ENCODE results near the gene IGFBP3.

DNA sequence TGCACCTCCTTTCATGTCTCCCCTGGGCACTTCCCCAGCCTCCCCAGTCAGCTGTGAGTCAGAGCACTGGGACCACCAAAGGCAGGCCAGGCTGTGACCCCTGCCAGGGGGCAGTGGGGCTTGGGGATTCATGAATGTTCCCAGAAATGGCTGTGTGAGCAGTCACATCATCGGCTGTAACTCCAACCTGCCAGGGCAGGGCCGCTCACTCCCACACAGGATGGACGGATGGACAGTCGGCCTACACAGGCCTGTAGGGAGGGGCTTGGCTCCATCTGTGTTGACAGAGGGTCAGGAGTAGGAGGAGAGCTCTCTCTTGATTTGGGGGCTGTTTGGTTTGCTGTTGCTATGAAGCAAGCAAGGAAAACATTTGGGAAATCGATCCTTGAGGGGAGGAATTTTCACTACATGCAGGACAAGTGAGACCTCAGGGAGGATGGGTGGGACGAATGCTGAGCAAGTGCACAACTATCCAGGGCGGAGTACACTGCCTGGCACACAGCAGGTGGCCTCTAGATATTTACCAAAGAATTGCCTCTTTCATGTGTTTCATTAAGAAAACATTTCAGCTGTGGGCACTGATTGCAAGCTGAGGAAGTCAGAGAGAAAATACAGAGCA, 35.7 kb downstream of the IGFBP3 start:
- TF ChIP-seq, protein P1, sequence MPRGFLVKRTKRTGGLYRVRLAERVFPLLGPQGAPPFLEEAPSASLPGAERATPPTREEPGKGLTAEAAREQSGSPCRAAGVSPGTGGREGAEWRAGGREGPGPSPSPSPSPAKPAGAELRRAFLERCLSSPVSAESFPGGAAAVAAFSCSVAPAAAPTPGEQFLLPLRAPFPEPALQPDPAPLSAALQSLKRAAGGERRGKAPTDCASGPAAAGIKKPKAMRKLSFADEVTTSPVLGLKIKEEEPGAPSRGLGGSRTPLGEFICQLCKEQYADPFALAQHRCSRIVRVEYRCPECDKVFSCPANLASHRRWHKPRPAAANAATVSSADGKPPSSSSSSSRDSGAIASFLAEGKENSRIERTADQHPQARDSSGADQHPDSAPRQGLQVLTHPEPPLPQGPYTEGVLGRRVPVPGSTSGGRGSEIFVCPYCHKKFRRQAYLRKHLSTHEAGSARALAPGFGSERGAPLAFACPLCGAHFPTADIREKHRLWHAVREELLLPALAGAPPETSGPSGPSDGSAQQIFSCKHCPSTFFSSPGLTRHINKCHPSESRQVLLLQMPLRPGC (tag by site-specific recombination; IDR thresholded peaks at IDR 0.05), result no peak
- TF ChIP-seq, protein P2, sequence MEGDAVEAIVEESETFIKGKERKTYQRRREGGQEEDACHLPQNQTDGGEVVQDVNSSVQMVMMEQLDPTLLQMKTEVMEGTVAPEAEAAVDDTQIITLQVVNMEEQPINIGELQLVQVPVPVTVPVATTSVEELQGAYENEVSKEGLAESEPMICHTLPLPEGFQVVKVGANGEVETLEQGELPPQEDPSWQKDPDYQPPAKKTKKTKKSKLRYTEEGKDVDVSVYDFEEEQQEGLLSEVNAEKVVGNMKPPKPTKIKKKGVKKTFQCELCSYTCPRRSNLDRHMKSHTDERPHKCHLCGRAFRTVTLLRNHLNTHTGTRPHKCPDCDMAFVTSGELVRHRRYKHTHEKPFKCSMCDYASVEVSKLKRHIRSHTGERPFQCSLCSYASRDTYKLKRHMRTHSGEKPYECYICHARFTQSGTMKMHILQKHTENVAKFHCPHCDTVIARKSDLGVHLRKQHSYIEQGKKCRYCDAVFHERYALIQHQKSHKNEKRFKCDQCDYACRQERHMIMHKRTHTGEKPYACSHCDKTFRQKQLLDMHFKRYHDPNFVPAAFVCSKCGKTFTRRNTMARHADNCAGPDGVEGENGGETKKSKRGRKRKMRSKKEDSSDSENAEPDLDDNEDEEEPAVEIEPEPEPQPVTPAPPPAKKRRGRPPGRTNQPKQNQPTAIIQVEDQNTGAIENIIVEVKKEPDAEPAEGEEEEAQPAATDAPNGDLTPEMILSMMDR (tag by site-specific recombination; IDR thresholded peaks at IDR 0.05), result no peak
- TF ChIP-seq, protein P3, sequence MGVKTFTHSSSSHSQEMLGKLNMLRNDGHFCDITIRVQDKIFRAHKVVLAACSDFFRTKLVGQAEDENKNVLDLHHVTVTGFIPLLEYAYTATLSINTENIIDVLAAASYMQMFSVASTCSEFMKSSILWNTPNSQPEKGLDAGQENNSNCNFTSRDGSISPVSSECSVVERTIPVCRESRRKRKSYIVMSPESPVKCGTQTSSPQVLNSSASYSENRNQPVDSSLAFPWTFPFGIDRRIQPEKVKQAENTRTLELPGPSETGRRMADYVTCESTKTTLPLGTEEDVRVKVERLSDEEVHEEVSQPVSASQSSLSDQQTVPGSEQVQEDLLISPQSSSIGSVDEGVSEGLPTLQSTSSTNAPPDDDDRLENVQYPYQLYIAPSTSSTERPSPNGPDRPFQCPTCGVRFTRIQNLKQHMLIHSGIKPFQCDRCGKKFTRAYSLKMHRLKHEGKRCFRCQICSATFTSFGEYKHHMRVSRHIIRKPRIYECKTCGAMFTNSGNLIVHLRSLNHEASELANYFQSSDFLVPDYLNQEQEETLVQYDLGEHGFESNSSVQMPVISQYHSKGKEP (tag by site-specific recombination; IDR thresholded peaks at IDR 0.05), result no peak
- TF ChIP-seq SALL2 (tag by site-specific recombination; IDR thresholded peaks at IDR 0.05; ENCODE audit: borderline replicate concordance), result no peak
- no peak for TF ChIP-seq KLF9 (tag by site-specific recombination; IDR thresholded peaks at IDR 0.05; ENCODE audit: low read depth)
- no peak for TF ChIP-seq ZNF140 (tag by site-specific recombination; IDR thresholded peaks at IDR 0.05)
- no peak for TF ChIP-seq ZNF776 (tag by site-specific recombination; IDR thresholded peaks at IDR 0.05; ENCODE audit: borderline replicate concordance)
- TF ChIP-seq ZNF596 (tag by site-specific recombination; IDR thresholded peaks at IDR 0.05), result no peak
- TF ChIP-seq ZFP3 (tag by site-specific recombination; IDR thresholded peaks at IDR 0.05; ENCODE audit: low read depth), result no peak
- TF ChIP-seq ZNF274 (IDR thresholded peaks at IDR 0.05; ENCODE audit: low read length), result no peak
- TF ChIP-seq ZNF274 (tag by site-specific recombination; IDR thresholded peaks at IDR 0.05; ENCODE audit: borderline replicate concordance), result no peak
- TF ChIP-seq, protein P4, sequence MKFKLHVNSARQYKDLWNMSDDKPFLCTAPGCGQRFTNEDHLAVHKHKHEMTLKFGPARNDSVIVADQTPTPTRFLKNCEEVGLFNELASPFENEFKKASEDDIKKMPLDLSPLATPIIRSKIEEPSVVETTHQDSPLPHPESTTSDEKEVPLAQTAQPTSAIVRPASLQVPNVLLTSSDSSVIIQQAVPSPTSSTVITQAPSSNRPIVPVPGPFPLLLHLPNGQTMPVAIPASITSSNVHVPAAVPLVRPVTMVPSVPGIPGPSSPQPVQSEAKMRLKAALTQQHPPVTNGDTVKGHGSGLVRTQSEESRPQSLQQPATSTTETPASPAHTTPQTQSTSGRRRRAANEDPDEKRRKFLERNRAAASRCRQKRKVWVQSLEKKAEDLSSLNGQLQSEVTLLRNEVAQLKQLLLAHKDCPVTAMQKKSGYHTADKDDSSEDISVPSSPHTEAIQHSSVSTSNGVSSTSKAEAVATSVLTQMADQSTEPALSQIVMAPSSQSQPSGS (tag by site-specific recombination; IDR thresholded peaks at IDR 0.05; ENCODE audit: low read depth), result no peak
- TF ChIP-seq, protein P5, sequence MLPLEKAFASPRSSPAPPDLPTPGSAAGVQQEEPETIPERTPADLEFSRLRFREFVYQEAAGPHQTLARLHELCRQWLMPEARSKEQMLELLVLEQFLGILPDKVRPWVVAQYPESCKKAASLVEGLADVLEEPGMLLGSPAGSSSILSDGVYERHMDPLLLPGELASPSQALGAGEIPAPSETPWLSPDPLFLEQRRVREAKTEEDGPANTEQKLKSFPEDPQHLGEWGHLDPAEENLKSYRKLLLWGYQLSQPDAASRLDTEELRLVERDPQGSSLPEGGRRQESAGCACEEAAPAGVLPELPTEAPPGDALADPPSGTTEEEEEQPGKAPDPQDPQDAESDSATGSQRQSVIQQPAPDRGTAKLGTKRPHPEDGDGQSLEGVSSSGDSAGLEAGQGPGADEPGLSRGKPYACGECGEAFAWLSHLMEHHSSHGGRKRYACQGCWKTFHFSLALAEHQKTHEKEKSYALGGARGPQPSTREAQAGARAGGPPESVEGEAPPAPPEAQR (tag by site-specific recombination; IDR thresholded peaks at IDR 0.05), result no peak
- TF ChIP-seq KLF8 (tag by site-specific recombination; IDR thresholded peaks at IDR 0.05), result no peak
- TF ChIP-seq BCL11A (tag by site-specific recombination; IDR thresholded peaks at IDR 0.05; ENCODE audit: low read depth), result no peak
